Measurements from ENCODE around the gene HAVCR2. TPM values are rescaled to one million over a fixed set of nuclear protein-coding genes. Genes with fewer than 3 reads are reported as not detected.

Gene HAVCR2
- total and polyA plus RNA-seq, 2 experiments from 2014 or later, result 0.52 to 1.7 TPM

GRCh38 chr5:157068339-157068738, 40.5 kb downstream of the HAVCR2 start:
- no peak overlapping the region for H2AFZ ChIP-seq
- no peak overlapping the region for H3K4me3 ChIP-seq
- H3K27ac ChIP-seq, result no peak overlapping the region
- H3K36me3 ChIP-seq (replicated peaks; ENCODE audit: insufficient read depth, low read depth), result no peaks in the 10 kb centered on the region
- H3K9me2 ChIP-seq (replicated peaks; ENCODE audit: insufficient read depth), result no peaks in the 10 kb centered on the region
- no peak for DNase-seq (ENCODE audit: low spot score)
- no peaks in the 10 kb centered on the region for H4K20me1 ChIP-seq (ENCODE audit: insufficient read depth, poor library complexity, severe bottlenecking)
- no peaks in the 10 kb centered on the region for H3K79me2 ChIP-seq
- H3K9me3 ChIP-seq (ENCODE audit: low read depth), result no peaks in the 10 kb centered on the region
- H3K4me2 ChIP-seq, result no peak overlapping the region
- no peak for TF ChIP-seq EZH2 (IDR thresholded peaks at IDR 0.05; ENCODE audit: borderline replicate concordance)
- no peak for TF ChIP-seq EZH2phosphoT487 (IDR thresholded peaks at IDR 0.05; ENCODE audit: low read depth, severe bottlenecking, unreplicated experiment)
- TF ChIP-seq CTCF (IDR thresholded peaks at IDR 0.05; ENCODE audit: poor library complexity), result no peak
- peaks cover 19% of the 10 kb centered on the region for H3K4me1 ChIP-seq (ENCODE audit: insufficient read depth)
- H3K27me3 ChIP-seq, result no peaks in the 10 kb centered on the region
- 90% methylated on average over 5 of the region's 5 CpGs for WGBS (ENCODE audit: low lambda C conversion rate, missing lambda C conversion rate)

- Histone ChIP-seq H3K27ac (peak overlapping the region; percentile 51), H3K4me2 (no peak overlapping the region), H3K9me2 (replicated peaks; ENCODE audit: insufficient read depth) (no peaks in the 10 kb centered on the region), H2AFZ (no peak overlapping the region), H3K79me2 (no peaks in the 10 kb centered on the region), H3K4me1 (ENCODE audit: insufficient read depth) (peaks cover 21% of the 10 kb centered on the region), H3K27me3 (no peaks in the 10 kb centered on the region), H4K20me1 (ENCODE audit: insufficient read depth, poor library complexity, severe bottlenecking) (no peaks in the 10 kb centered on the region), H3K4me3 (no peak overlapping the region), H3K9me3 (ENCODE audit: low read depth) (no peaks in the 10 kb centered on the region), H3K36me3 (replicated peaks; ENCODE audit: insufficient read depth, low read depth) (no peaks in the 10 kb centered on the region)
- no peak for DNase-seq (ENCODE audit: low spot score)
- TF ChIP-seq EZH2phosphoT487 (IDR thresholded peaks at IDR 0.05; ENCODE audit: low read depth, severe bottlenecking, unreplicated experiment) (no peak), EZH2 (IDR thresholded peaks at IDR 0.05; ENCODE audit: borderline replicate concordance) (no peak), CTCF (IDR thresholded peaks at IDR 0.05; ENCODE audit: poor library complexity) (no peak)
- WGBS (ENCODE audit: low lambda C conversion rate, missing lambda C conversion rate), result 50% methylated on average over 2 of the region's 2 CpGs
Measured at GRCh38 chr5:157067005-157067404, 41.8 kb downstream of the HAVCR2 start.

GRCh38 chr5:157066080-157066479, 42.8 kb downstream of the HAVCR2 start:
- Histone ChIP-seq H4K20me1 (ENCODE audit: insufficient read depth, poor library complexity, severe bottlenecking) (no peaks in the 10 kb centered on the region), H2AFZ (no peak overlapping the region), H3K9me3 (ENCODE audit: low read depth) (no peaks in the 10 kb centered on the region), H3K4me3 (no peak overlapping the region), H3K79me2 (no peaks in the 10 kb centered on the region), H3K4me2 (no peak overlapping the region), H3K27ac (peak overlapping the region; percentile 51), H3K4me1 (ENCODE audit: insufficient read depth) (peaks cover 21% of the 10 kb centered on the region), H3K27me3 (no peaks in the 10 kb centered on the region), H3K9me2 (replicated peaks; ENCODE audit: insufficient read depth) (no peaks in the 10 kb centered on the region), H3K36me3 (replicated peaks; ENCODE audit: insufficient read depth, low read depth) (no peaks in the 10 kb centered on the region)
- WGBS (ENCODE audit: low lambda C conversion rate, missing lambda C conversion rate), result 34% methylated on average over 2 of the region's 2 CpGs
- TF ChIP-seq CTCF (IDR thresholded peaks at IDR 0.05; ENCODE audit: poor library complexity), result no peak
- TF ChIP-seq EZH2phosphoT487 (IDR thresholded peaks at IDR 0.05; ENCODE audit: low read depth, severe bottlenecking, unreplicated experiment), result no peak
- TF ChIP-seq EZH2 (IDR thresholded peaks at IDR 0.05; ENCODE audit: borderline replicate concordance), result no peak
- peak; percentile 30 for DNase-seq (ENCODE audit: low spot score)
